WTC11 (cell line): ENCODE results near the gene PPA2. TPM values are rescaled to one million over a fixed set of nuclear protein-coding genes. Genes with fewer than 3 reads are reported as not detected.
"Not testable (repeated sequence)": the region's sequence is repeated elsewhere in the genome, so short reads cannot be mapped to it uniquely, and the experiment has no call there.

Source experiments
- ATAC-seq: fragments of 200-7000 bp; cut with Tn5 transposase; 2 replicates; pipeline ENCODE4 v1.10.0; 2021; ENCODE audit warnings: mild to moderate bottlenecking, moderate library complexity
- CTCF ChIA-PET: fragments of 300-600 bp; sonication (Branson Sonifier 250); formaldehyde crosslinking; loops from one replicate; lab custom pipeline; 2021; ENCODE audit warnings: antibody characterized with exemption; lab: Charles Lee
- POLR2A ChIA-PET: fragments of 350-600 bp; sonication (Branson Sonifier 250); formaldehyde crosslinking; loops from one replicate; lab custom pipeline; 2021; ENCODE audit warnings: antibody characterized with exemption; lab: Charles Lee
- DNase-seq: peaks from one replicate; pipeline ENCODE4 v3.0.0; 2021; ENCODE audit warnings: low spot score
- H3K27ac Mint-ChIP-seq: 2 replicates; pipeline ENCODE4 v1.8.0; 2021; ENCODE audit warnings: mixed read lengths
- H3K27me3 Mint-ChIP-seq: 2 replicates; pipeline ENCODE4 v1.8.0; 2021; ENCODE audit warnings: low read depth, mild to moderate bottlenecking, moderate library complexity, mixed read lengths
- H3K36me3 Mint-ChIP-seq: 2 replicates; pipeline ENCODE4 v1.8.0; 2021; ENCODE audit warnings: mixed read lengths
- H3K4me1 Mint-ChIP-seq: 2 replicates; pipeline ENCODE4 v1.8.0; 2022; ENCODE audit warnings: mixed read lengths
- H3K4me3 Mint-ChIP-seq: 2 replicates; pipeline ENCODE4 v1.8.0; 2021; ENCODE audit warnings: mild to moderate bottlenecking, moderate library complexity, mixed read lengths
- H3K9me3 Mint-ChIP-seq: 2 replicates; pipeline ENCODE4 v1.8.0; 2021; ENCODE audit warnings: mixed read lengths
- ELF4 ChIP-seq: sonication (generic); formaldehyde crosslinking; IDR thresholded peaks from 2 replicates; pipeline ENCODE4 v1.8.1; 2022; ENCODE audit warnings: low read depth, mild to moderate bottlenecking, moderate library complexity, missing genetic modification reagents
- EMX1 ChIP-seq: fragments of 250-450 bp; sonication (Bioruptor Pico); IDR thresholded peaks from 2 replicates; pipeline ENCODE4 v1.8.0; 2021; ENCODE audit warnings: mild to moderate bottlenecking
- ERG ChIP-seq: fragments of 250-450 bp; sonication (Bioruptor Pico); IDR thresholded peaks from 2 replicates; pipeline ENCODE4 v1.8.0; 2021; ENCODE audit warnings: mild to moderate bottlenecking
- ETV6 ChIP-seq: sonication (generic); formaldehyde crosslinking; IDR thresholded peaks from 2 replicates; pipeline ENCODE4 v1.8.1; 2022; ENCODE audit warnings: mild to moderate bottlenecking, missing genetic modification reagents
- FOXP4 ChIP-seq: sonication (generic); formaldehyde crosslinking; IDR thresholded peaks from 2 replicates; pipeline ENCODE4 v1.8.0; 2022; ENCODE audit warnings: mild to moderate bottlenecking, missing genetic modification reagents
- GRHL2 ChIP-seq: fragments of 250-450 bp; sonication (Bioruptor Pico); IDR thresholded peaks from 2 replicates; pipeline ENCODE4 v1.8.0; 2022; ENCODE audit warnings: mild to moderate bottlenecking, moderate library complexity; ENCODE audit not compliant: insufficient replicate concordance, severe bottlenecking
- IRF1 ChIP-seq: sonication (generic); formaldehyde crosslinking; IDR thresholded peaks from 2 replicates; pipeline ENCODE4 v1.8.0; 2023; ENCODE audit warnings: missing genetic modification reagents
- JUN ChIP-seq: sonication (generic); formaldehyde crosslinking; IDR thresholded peaks from 2 replicates; pipeline ENCODE4 v1.8.0; 2023; ENCODE audit warnings: mild to moderate bottlenecking, missing genetic modification reagents
- MYBL2 ChIP-seq: sonication (generic); formaldehyde crosslinking; IDR thresholded peaks from 2 replicates; pipeline ENCODE4 v1.8.1; 2023; ENCODE audit warnings: mild to moderate bottlenecking, moderate library complexity, missing genetic modification reagents
- PRDM15 ChIP-seq: sonication (generic); formaldehyde crosslinking; IDR thresholded peaks from 2 replicates; pipeline ENCODE4 v1.8.0; 2022; ENCODE audit warnings: missing genetic modification reagents
- TEAD1 ChIP-seq: sonication (generic); formaldehyde crosslinking; IDR thresholded peaks from 2 replicates; pipeline ENCODE4 v1.8.0; 2022; ENCODE audit warnings: mild to moderate bottlenecking, missing genetic modification reagents
- ZBTB21 ChIP-seq: sonication (generic); formaldehyde crosslinking; IDR thresholded peaks from 2 replicates; pipeline ENCODE4 v1.8.1; 2023; ENCODE audit warnings: mild to moderate bottlenecking, missing genetic modification reagents, borderline replicate concordance
- ZNF281 ChIP-seq: sonication (generic); formaldehyde crosslinking; IDR thresholded peaks from 2 replicates; pipeline ENCODE4 v1.8.0; 2023; ENCODE audit warnings: mild to moderate bottlenecking, missing genetic modification reagents
- total RNA-seq: library from RNA; stranded (reverse); gene quantifications from 3 replicates; pipeline ENCODE4 v1.2.3, GENCODE V29; 2021

Gene PPA2
- total RNA-seq, 1 experiment from 2014 or later, result 50.8 TPM

- no peak for TF ChIP-seq ZNF281
- no peak for TF ChIP-seq ELF4 (CRISPR knock-in tag)
- no peak for TF ChIP-seq FOXP4 (CRISPR knock-in tag)
- no peak for TF ChIP-seq IRF1 (CRISPR knock-in tag)
- TF ChIP-seq JUN (CRISPR knock-in tag), result no peak
- no peak for TF ChIP-seq MYBL2 (CRISPR knock-in tag)
- no peak for TF ChIP-seq ZBTB21 (CRISPR knock-in tag)
- no peak for TF ChIP-seq TEAD1 (CRISPR knock-in tag)
- no peak for TF ChIP-seq PRDM15 (CRISPR knock-in tag)
- TF ChIP-seq GRHL2 (CRISPR knock-in tag), result no peak
- TF ChIP-seq EMX1 (CRISPR knock-in tag), result no peak
- TF ChIP-seq, all 79 proteins: peak for 0
These were observed 12.6 kb downstream of the PPA2 start (continued) for GRCh38 chr4:105461221-105461620.

- ChIA-PET CTCF (interaction anchor here (1.2 kb wide), 1 partner anchor 14 kb away, joined by 3 read pairs; the partner anchor contains the start of gene PPA2), POLR2A (no interaction called here)
- no peaks in the 10 kb centered on the region for H3K27me3 Mint-ChIP-seq
- no peak for TF ChIP-seq ERG
- TF ChIP-seq ETV6, result no peak
- DNase-seq, result no peak
- H3K9me3 Mint-ChIP-seq, result no peaks in the 10 kb centered on the region
- 0 out of 2 replicates have a peak, but pooled peaks cover 2% of the 10 kb centered on the region for H3K4me1 Mint-ChIP-seq
- H3K36me3 Mint-ChIP-seq, result peaks cover 10% of the 10 kb centered on the region; the same call in 1 of the 2 replicates
- no peak overlapping the region for H3K4me3 Mint-ChIP-seq
- no peak for ATAC-seq
- H3K27ac Mint-ChIP-seq, result no peak overlapping the region
These were observed 13.6 kb downstream of the PPA2 start for GRCh38 chr4:105460306-105460705.

- H3K4me3 Mint-ChIP-seq, POLR2A ChIA-PET, DNase-seq, H3K9me3 Mint-ChIP-seq, ATAC-seq, H3K27me3 Mint-ChIP-seq, H3K36me3 Mint-ChIP-seq, H3K27ac Mint-ChIP-seq, CTCF ChIA-PET: not testable (repeated sequence)
- peaks cover 17% of the 10 kb centered on the region for H3K4me1 Mint-ChIP-seq
These were observed 15.3 kb downstream of the PPA2 start for GRCh38 chr4:105458541-105458940.
